ENCODE data around the gene MRPL43.

DNA sequence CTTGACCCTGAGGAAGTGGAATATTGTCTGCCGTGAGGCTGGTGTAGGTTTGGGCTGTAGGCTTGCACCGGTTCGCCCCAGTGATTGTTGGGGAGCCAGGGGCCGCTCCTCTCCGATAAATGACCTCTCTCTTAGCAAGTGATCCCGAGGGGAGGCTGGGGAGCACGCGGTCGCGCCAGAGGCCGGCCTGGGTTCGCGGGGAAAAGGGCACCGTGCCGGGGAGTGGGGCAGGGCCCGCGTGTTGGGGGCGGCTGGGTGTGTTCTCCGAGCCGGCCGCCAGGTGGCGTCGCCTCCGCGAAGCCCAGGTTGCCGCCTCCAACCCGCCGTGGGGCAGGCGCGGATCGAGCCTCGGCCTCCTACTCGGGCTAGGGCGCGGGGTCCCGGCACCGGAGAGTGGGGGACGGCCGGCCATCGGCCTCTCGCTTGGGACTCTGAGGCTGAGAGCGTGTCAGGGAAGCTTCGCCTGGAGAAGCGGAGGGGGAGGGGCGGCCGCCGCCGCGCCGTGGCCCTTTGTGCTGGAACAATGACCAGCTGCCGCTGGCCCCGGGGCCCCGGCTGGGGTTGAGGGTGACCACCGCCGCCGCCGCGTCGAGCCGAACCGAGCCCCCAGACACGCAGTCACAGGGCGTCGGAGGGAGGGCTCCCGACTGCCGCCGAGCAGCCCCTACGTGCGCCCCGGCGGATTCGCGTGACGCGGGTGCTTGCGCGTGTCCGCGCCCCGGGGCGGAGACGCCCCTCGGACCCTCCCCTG is 11.9 kb upstream of the MRPL43 start:
- TF ChIP-seq, protein P1, sequence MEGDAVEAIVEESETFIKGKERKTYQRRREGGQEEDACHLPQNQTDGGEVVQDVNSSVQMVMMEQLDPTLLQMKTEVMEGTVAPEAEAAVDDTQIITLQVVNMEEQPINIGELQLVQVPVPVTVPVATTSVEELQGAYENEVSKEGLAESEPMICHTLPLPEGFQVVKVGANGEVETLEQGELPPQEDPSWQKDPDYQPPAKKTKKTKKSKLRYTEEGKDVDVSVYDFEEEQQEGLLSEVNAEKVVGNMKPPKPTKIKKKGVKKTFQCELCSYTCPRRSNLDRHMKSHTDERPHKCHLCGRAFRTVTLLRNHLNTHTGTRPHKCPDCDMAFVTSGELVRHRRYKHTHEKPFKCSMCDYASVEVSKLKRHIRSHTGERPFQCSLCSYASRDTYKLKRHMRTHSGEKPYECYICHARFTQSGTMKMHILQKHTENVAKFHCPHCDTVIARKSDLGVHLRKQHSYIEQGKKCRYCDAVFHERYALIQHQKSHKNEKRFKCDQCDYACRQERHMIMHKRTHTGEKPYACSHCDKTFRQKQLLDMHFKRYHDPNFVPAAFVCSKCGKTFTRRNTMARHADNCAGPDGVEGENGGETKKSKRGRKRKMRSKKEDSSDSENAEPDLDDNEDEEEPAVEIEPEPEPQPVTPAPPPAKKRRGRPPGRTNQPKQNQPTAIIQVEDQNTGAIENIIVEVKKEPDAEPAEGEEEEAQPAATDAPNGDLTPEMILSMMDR (IDR thresholded peaks at IDR 0.05) = peak; percentile 87 to 95 (median 95)
- TF ChIP-seq POLR2AphosphoS5 (IDR thresholded peaks at IDR 0.05; ENCODE audit: insufficient read depth in 1 of 2, low read depth in 1 of 2) = peak in 1 of 2 donors; percentile 92

Measured in vagina (tissue), 2 donors.